ENCODE measurements around the gene RIOK1. TPM values are rescaled to one million over a fixed set of nuclear protein-coding genes. Genes with fewer than 3 reads are reported as not detected.

Gene RIOK1
- polyA plus RNA-seq: 10.0 and 14.3 TPM in 2 replicates

DNA sequence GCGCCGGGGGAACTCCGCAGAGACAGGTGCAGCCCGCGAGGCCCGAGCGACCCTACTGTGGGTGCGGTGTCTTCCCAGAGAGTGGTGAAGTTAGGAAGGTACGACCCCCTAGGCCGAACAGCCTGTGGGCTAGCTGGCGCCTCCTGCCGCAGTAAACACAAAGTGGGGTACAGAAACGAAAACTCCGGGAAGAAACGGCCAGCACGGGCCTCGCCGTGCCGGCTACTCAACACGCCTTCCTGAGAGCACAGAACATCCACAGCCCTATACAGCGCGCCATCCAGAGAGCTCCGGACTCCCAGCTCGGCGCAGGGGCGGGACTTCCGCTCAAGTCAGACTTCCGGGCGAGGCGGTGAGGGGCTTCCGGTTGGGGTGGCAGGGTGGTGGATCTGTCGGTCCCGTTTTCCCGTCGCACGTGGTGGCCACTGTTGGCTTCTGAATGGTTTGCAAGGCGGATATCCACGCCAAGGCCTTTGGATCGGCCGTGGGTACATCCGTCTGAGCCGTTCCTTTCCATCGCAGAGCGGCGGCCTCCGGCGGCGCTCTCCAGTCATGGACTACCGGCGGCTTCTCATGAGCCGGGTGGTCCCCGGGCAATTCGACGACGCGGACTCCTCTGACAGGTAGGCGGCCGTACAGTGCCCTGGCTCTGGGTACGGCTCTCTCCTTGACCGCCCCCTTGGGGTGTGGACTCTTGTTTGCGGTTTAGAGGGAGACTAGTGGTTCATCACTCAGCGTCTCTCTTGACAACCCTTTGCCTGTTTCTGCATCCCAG is at the start of gene RIOK1, which contains the start of gene CAGE1:
RIOK1 (plus strand) TSS at position 358 of the 775 bp plus-strand sequence; CDS start at position 553, 195 bp downstream.
CAGE1 (minus strand) TSS at position 292 of the 775 bp plus-strand sequence. CDS start 2,569 bp downstream, outside the sequence.

Other genes starting within 250 kb of the RIOK1 start
- 44.9 and 56.6 TPM in 2 replicates for gene SSR1, start 76.6 kb upstream of the RIOK1 start, polyA plus RNA-seq
- gene CAGE1, start 66 bp upstream of the RIOK1 start, polyA plus RNA-seq: not detected in 2 replicates
- gene DSP, start 151.9 kb downstream of the RIOK1 start, polyA plus RNA-seq: 0.28 TPM in 1 of 2 replicates, not detected in the other
- 4.2 and 6.1 TPM in 2 replicates for gene SNRNP48, start 200.4 kb downstream of the RIOK1 start, polyA plus RNA-seq